Measurements from ENCODE around the gene EPB41L2. TPM values are rescaled to one million over a fixed set of nuclear protein-coding genes. Genes with fewer than 3 reads are reported as not detected.
"Not testable (repeated sequence)": the region's sequence is repeated elsewhere in the genome, so short reads cannot be mapped to it uniquely, and the experiment has no call there.

Gene EPB41L2
- 3.3 and 7.7 TPM in 2 replicates for total RNA-seq (2014; rRNA removed; shearing (Covaris generic))

GRCh38 chr6:131063028-131063763 lies at the start of gene EPB41L2:
EPB41L2 (minus strand) TSS chr6:131063245; CDS start chr6:130956485, 106,760 bp downstream.
- peak; percentile 58 for DNase-seq (ENCODE audit: low spot score)

GRCh38 chr6:131112249-131112648 lies 49.2 kb upstream of the EPB41L2 start:
- no peak for DNase-seq (ENCODE audit: low spot score)

GRCh38 chr6:131107151-131107550 lies 44.1 kb upstream of the EPB41L2 start:
- DNase-seq (ENCODE audit: low spot score): no peak

GRCh38 chr6:131103901-131104300 lies 40.9 kb upstream of the EPB41L2 start:
- DNase-seq (ENCODE audit: low spot score): no peak

GRCh38 chr6:131103296-131103695 lies 40.3 kb upstream of the EPB41L2 start:
- no peak for DNase-seq (ENCODE audit: low spot score)

- no peak for DNase-seq (ENCODE audit: low spot score)
Observed at GRCh38 chr6:131101911-131102680, 39.1 kb upstream of the EPB41L2 start.

- no peak for DNase-seq (ENCODE audit: low spot score)
Observed at GRCh38 chr6:131096786-131097185, 33.7 kb upstream of the EPB41L2 start.

GRCh38 chr6:131093334-131093733 lies 30.3 kb upstream of the EPB41L2 start:
- DNase-seq (ENCODE audit: low spot score): no peak

- DNase-seq (ENCODE audit: low spot score): not testable (repeated sequence)
Observed at GRCh38 chr6:131091944-131092343, 28.9 kb upstream of the EPB41L2 start.

GRCh38 chr6:131090339-131090738 lies 27.3 kb upstream of the EPB41L2 start:
- DNase-seq (ENCODE audit: low spot score): not testable (repeated sequence)

- DNase-seq (ENCODE audit: low spot score): no peak
Observed at GRCh38 chr6:131084982-131085381, 21.9 kb upstream of the EPB41L2 start.

- DNase-seq (ENCODE audit: low spot score): no peak
Observed at GRCh38 chr6:131083687-131084086, 20.6 kb upstream of the EPB41L2 start.

GRCh38 chr6:131082335-131082734 lies 19.3 kb upstream of the EPB41L2 start:
- no peak for DNase-seq (ENCODE audit: low spot score)

GRCh38 chr6:131080084-131080483 lies 17.0 kb upstream of the EPB41L2 start:
- no peak for DNase-seq (ENCODE audit: low spot score)

- no peak for DNase-seq (ENCODE audit: low spot score)
Observed at GRCh38 chr6:131073577-131073976, 10.5 kb upstream of the EPB41L2 start.

GRCh38 chr6:131070061-131070460 lies 7.0 kb upstream of the EPB41L2 start:
- DNase-seq (ENCODE audit: low spot score): no peak

- no peak for DNase-seq (ENCODE audit: low spot score)
Observed at GRCh38 chr6:131068165-131068564, 5.1 kb upstream of the EPB41L2 start.

GRCh38 chr6:131067521-131067920 lies 4.5 kb upstream of the EPB41L2 start:
- no peak for DNase-seq (ENCODE audit: low spot score)

GRCh38 chr6:131065824-131066171 lies 2.8 kb upstream of the EPB41L2 start:
- no peak for DNase-seq (ENCODE audit: low spot score)

GRCh38 chr6:131065112-131065823 lies 2.2 kb upstream of the EPB41L2 start:
- DNase-seq (ENCODE audit: low spot score): no peak

GRCh38 chr6:131063764-131064272 lies 773 bp upstream of the EPB41L2 start:
- no peak for DNase-seq (ENCODE audit: low spot score)
